CD4-positive, alpha-beta T cell treated with Interleukin-10 for 1 hour (primary cell): ENCODE measurements around the gene ST8SIA3.

Experiments used
- DNase-seq: peaks from one replicate; pipeline ENCODE4 v3.0.0-alpha.2; 2020

ST8SIA3 gene

GRCh38 chr18:57352271-57352701 is at the start of gene ST8SIA3:
Gene ST8SIA3, plus strand, starts transcription at chr18:57352557. Its CDS starts 290 bp downstream, at chr18:57352847.
- no peak for DNase-seq

DNA sequence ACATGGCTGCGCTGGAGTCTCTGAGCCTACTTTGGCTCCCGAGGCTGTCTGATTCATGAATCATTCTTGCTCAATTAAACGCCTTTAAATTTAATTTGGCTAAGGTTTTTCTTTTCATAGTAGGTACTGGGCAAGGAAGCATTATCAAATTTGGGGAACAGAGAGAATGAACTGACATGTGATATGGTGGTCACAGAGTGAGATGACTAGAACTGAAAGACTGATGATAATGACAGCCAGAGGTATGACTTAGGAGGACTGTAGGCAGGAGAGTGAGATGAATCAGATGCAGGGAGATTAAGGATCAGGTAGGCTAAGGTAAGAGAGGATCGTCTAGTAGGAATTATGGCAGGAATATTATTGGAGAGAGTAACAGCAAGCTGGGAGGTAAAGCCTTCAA is 40.9 kb upstream of the ST8SIA3 start:
- no peak for DNase-seq

GRCh38 chr18:57312346-57313144 is 39.8 kb upstream of the ST8SIA3 start:
- no peak for DNase-seq

DNA sequence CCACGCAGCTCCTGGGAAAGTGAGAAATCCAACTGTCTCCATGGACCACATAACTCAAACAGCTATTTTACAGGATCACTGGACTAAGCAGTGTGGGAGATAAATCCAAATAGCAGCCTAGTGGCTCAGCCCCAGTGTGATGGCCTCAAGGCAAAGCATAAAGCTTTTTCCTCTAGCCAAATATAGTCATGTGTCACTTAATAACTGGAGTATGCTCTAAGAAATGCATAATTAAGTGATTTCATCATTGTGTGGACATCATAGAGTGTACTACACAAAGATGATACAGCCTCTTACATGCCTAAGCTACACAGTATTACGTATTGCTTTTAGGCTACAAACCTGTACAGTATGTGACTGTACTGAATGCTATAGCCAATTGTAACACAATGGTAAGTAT is 31.8 kb upstream of the ST8SIA3 start:
- no peak for DNase-seq

DNA sequence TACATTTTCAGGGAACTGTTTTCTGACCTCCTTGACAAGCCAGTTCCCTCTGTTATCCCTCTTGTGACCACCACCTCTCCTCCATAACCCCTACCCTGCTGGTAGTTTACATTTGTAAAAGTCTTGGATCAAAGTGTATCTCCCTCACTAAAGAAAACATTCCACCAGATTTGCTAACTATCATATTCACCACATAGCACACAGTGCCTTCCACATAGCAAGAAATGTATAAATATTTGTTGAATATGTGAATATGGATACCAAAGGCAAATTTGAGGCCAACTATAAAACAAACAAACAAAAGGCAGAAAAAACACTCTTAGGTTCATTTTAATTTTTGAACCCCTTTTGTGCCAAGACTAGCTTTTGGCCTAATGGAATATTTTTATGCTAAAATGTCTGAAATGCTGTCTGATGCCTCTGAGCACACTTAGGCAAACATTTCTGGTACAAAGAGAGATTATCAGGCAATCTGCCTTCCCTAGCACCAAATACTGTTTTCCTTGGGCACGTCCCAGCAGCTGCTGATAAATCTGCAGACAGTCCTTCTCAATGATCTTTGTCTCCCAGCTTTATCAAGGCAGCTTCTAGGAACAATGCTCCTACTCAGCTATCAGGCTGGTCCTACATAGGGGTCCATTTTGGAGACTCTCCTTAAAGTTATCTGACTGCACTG is 26.7 kb upstream of the ST8SIA3 start:
- DNase-seq = no peak

GRCh38 chr18:57326718-57327323 is 25.5 kb upstream of the ST8SIA3 start:
- no peak for DNase-seq

- DNase-seq = no peak
These were observed 23.7 kb upstream of the ST8SIA3 start for GRCh38 chr18:57328665-57329064.

DNA sequence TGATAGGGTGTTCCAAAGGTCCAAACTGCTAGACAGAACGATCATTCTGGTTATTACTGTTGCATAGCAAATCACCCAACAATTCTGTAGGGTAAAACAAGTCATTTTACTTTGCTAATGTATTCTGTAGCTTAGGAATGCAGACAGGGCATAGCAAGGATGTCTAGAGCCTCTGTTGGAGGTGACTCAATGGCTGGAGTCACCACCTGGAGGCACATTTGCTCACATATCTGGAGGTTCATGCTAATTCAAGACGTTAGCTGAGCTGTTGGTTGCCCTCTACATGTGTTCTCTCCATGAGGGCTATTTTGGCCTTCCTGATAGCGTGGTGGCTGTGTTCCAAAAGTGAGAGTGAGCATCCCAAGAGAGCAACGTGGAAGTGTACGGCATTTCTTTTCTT is 22.5 kb upstream of the ST8SIA3 start:
- DNase-seq = no peak

GRCh38 chr18:57331718-57332117 is 20.6 kb upstream of the ST8SIA3 start:
- DNase-seq = no peak

DNA sequence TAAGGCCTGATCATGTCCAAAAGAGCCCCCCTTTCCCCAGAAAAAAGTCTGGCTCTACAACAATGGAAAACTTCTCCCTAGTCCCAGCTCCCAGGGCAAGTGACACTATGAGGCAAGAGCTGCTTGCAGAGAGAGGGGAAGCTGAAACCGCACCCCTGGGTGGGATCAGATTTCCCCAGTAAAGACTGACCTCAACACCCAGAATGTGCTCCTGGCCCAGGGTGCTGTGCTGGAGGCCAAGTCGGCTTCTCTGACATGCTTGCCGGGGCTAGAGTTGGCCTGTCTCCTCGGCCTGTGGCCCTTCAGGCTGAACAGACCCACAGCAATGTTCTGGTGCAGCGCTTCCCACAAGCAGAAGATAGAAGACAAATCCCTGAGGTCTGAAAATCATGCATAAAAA is 18.4 kb upstream of the ST8SIA3 start:
- no peak for DNase-seq

DNA sequence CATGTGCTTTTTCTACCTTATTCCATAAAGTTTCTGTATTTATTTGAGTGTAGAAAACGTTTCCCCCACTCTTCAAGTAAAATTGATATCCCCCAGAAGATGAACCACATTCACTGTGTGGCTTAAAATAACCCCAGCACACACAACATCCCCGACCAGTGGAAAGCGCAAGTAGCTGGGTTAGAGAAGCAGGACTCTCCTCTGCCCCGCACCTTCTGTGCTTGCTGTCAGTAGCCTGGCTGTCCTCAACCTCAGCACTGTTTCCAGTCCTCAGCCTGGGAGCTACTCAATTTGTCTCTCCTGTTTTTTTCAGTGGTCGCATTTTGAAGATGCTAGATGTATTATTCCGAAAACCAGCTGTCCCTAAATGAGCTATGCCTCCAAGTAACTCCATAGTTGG is 18.0 kb upstream of the ST8SIA3 start:
- no peak for DNase-seq

DNA sequence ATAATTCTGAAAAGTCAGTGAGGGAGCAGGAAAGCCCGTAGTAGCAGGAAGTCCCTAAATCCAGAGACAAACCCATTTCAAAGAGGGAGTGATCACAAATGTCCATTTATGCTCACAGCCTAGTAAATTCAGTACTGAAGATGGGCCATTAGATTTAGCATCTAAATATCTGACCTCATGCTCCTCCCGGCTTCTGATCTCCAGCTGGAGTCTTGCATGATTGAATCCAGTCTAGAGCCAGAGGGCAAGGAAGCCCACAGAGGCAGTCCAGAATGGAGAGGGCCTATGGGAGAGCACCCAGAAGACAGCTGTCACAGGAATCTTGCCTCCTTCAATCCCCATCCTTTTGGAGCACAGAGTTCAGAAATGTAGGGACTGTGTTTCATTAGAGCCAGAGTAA is 16.0 kb upstream of the ST8SIA3 start:
- no peak for DNase-seq

DNA sequence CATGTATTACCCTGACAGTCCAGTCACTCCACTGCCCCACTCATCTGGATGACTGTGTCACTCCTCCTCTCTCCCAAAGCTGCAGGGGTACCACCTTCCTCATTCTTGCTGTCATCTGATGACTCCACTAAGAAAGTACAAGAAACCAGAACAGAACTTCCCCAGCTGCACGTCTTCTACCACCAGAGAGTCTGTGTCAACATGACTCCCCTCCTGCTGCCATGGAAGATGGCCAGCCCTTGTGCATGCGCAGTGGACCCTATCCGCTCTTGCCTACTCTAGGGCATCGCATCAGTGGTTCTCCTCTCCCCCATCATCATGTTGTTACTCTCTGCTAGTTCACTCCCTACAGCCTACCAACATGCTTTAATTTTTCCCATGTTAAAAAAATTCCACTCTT is 14.5 kb upstream of the ST8SIA3 start:
- no peak for DNase-seq

DNA sequence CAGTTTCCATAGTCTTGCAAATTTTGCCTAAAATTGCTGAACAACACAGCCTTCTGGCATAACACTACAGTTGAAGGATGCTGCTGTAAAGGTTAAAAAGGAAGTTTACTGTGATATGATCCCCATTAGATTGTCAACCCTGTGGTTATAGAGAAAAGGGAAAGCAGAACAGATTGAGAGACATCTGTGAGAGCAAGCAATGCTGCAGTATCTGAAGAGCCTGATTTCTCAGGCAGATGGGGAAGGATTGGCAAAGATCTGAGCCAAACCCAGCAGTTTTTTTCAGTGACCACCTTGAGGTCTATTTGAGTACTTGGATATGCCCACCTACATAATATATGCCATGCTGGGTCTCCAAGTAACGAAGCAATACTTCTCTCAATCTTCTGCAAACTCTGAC is 8.5 kb upstream of the ST8SIA3 start:
- DNase-seq = no peak

DNA sequence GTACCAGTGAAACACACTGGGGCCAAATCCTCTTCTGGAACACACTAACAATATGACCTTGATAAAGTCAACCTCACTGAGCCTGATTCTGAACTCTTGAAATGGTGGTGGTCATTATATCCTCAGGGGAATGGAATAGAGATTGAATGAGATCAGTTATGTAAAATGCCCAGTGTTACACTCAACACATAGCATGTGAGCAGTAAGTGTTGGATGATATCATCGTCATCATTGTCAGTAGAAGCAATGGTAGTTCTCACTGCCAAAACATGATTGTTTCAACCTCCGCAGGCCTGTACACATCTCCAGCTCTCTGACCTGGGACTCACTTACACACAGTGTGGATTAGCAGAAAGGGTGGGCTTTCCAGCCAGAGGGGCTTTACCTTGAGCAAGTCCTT is 5.5 kb upstream of the ST8SIA3 start:
- DNase-seq = no peak

DNA sequence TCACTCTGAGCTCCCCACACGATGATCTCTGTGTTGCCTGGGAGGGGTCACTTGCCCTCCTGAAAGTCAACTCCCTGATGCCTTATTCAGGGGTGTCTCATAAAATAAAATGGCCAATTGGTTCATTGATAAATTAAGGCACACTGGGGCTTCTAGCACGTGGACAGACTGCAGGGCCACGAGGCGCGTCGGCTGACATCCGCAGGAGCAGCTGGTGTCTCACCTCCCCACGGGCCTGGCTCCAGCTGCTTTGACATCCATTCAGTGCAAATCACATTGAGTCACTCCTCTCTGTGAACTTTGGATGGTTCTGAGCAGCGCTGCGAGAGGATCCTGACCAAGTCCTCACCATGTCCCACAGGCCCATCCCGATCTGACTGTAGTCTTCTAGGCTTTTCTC is 4.6 kb upstream of the ST8SIA3 start:
- no peak for DNase-seq

GRCh38 chr18:57352761-57353136 is 392 bp downstream of the ST8SIA3 start:
- DNase-seq = no peak

- no peak for DNase-seq
These were observed 981 bp downstream of the ST8SIA3 start for GRCh38 chr18:57353137-57353939.

DNA sequence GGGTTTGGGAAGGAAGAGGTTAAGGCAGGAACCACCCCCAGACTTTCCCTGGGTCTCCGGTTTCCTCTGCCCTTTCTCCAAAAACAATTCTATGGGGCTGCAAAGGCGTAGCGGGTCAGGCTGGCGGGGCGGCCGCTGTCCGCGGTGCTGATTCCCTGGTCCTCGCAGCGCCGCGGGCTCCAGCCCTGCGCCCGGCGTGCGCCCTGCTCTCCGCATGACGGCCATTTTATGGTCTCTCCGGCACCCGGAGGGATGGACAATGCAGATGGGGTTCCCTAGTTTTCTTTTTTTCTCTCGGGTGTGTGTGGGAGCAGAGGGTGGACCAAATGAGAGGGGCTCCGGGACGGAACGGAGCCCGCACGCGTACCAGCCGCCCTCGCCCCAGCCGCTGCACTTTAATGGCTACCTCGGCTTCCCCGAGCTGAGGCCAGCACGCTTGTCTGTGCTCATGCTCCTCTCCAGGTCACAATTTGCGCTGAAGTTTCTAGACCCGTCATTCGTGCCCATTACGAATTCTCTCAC is 1.6 kb downstream of the ST8SIA3 start:
- DNase-seq = no peak

DNA sequence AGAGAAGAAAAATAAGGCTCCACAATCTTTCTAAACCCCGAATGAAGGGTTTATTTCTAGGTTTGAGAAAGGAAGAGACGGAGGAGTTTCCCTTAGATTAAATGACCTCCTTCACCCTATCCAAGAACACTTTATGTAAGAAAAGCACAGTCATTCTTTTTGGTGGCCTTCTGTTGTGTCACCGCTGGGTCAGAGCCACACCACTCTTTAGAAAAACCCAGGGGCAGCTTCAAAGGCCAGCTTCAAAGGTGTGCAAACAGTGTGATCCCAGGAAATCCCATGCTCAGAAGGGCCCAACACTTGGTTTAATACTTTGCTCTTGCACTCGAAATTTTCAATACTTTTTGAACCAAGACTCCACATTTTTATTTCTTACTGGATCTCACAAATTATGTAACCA is 7.1 kb downstream of the ST8SIA3 start:
- no peak for DNase-seq

DNA sequence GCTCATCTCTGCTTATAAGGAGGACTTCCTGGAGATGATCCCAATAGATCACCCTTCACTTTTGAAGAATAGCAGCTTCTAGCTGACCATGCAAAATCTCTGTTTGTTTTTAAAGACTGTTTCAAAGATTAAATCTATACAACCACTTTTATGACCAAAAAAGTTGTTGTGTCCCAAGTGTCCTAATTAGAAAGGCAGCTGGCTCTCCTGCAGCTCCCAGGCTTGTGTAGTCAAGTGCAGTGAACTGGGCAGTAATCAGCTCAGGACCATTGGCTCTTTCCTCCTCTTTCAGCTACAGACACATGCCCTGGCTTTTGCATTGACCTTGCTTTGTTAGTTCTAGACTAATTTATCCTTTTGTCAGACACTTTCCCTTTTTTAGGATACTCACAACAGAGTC is 10.4 kb downstream of the ST8SIA3 start:
- no peak for DNase-seq

- no peak for DNase-seq
These were observed 12.1 kb downstream of the ST8SIA3 start for GRCh38 chr18:57364460-57364859.

DNA sequence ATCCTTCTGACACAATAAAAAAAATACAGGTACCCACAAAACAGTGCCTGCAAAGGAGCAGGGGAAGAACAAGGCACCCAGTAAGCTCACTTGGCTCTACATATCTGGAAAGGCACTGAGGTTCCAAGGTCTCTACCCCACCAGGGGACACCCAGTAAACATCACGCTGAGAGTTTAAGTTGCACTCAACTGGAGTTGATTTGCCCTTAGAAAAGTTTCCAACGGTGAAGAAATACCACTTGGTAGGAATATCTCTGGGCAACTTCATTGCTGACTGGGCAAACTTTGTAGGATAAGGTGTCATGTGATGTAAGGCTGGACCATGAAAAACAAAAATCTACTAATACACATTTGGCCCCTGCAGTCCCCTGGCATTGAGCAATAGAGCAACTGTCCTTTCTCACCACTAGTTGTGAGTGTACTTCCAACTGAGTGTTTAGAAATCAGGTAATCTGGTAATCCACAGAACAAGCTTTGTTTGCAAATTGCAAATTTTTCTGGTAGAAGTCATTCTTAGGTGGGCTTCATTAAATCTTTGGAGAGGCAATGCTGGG is 14.2 kb downstream of the ST8SIA3 start:
- no peak for DNase-seq
